GM13977 (cell line): Measurements from ENCODE around the gene ROBO1.
"Not testable (repeated sequence)": the region's sequence is repeated elsewhere in the genome, so short reads cannot be mapped to it uniquely, and the experiment has no call there.

Experiments used
- DNase-seq: peaks from one replicate; pipeline ENCODE4 v3.0.0; 2012; ENCODE audit warnings: low spot score
- in situ Hi-C: fragments of 300-500 bp; cut with MboI; formaldehyde crosslinking; loops from one replicate; pipeline ENCODE4 v1.12.0; 2022; ENCODE audit warnings: low sequenced_read_pairs, low pct_unique_long_range_greater_than_20kb, mixed read lengths, inconsistent platforms; ENCODE audit not compliant: unreplicated experiment
- TF ChIP-seq, protein P1 (sequence below): IDR thresholded peaks from 2 replicates; pipeline ENCODE4 v1.5.1; 2012; ENCODE audit warnings: mild to moderate bottlenecking, control low read depth; ENCODE audit not compliant: insufficient read depth; ENCODE audit errors: extremely low read depth, missing control alignments

ROBO1 gene

GRCh38 chr3:78754066-78754743 lies 1013.6 kb downstream of the ROBO1 start:
- TF ChIP-seq, protein P1, sequence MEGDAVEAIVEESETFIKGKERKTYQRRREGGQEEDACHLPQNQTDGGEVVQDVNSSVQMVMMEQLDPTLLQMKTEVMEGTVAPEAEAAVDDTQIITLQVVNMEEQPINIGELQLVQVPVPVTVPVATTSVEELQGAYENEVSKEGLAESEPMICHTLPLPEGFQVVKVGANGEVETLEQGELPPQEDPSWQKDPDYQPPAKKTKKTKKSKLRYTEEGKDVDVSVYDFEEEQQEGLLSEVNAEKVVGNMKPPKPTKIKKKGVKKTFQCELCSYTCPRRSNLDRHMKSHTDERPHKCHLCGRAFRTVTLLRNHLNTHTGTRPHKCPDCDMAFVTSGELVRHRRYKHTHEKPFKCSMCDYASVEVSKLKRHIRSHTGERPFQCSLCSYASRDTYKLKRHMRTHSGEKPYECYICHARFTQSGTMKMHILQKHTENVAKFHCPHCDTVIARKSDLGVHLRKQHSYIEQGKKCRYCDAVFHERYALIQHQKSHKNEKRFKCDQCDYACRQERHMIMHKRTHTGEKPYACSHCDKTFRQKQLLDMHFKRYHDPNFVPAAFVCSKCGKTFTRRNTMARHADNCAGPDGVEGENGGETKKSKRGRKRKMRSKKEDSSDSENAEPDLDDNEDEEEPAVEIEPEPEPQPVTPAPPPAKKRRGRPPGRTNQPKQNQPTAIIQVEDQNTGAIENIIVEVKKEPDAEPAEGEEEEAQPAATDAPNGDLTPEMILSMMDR = no peak
- in situ Hi-C loops = no loop called here
- DNase-seq = no peak

DNA sequence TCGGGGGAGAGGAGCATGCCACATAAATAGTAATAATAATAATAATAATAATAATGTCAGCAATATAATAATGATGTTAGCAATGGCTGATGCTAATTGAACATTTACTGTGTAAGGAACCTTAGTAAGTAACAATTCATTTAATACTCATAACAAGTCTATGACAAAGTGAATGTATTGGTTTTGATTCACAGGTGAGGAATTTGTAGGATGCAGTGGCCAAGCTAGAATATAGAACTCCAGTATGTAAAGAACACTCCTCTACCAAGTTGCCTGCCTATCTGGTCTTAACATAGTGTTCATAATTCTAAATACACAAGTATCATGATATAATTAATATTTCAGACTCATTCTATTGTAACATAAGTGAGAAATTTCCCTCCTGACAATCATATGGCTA lies 1016.5 kb downstream of the ROBO1 start:
- TF ChIP-seq, protein P1 = no peak
- in situ Hi-C loops = no loop called here
- DNase-seq = no peak

DNA sequence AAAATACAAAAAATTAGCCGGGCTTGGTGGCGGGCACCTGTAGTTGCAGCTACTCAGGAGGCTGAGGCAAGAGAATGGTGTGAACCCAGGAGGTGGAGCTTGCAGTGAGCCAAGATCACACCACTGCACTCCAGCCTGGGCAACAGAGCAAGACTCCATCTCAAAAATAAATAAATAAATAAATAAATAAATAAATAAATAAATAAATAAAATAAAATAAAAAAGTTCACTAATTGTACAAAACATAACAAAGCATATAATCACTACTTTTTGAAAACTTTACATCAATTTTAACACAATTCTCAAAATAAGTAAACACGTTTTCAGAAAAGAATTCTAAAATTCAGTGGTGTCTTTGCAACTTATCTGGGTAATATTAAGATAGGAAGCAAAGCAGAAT lies 1017.5 kb downstream of the ROBO1 start:
- DNase-seq, in situ Hi-C loops: not testable (repeated sequence)

GRCh38 chr3:78749056-78749455 lies 1018.7 kb downstream of the ROBO1 start:
- no peak for DNase-seq
- TF ChIP-seq, protein P1 = no peak
- in situ Hi-C loops = no loop called here

DNA sequence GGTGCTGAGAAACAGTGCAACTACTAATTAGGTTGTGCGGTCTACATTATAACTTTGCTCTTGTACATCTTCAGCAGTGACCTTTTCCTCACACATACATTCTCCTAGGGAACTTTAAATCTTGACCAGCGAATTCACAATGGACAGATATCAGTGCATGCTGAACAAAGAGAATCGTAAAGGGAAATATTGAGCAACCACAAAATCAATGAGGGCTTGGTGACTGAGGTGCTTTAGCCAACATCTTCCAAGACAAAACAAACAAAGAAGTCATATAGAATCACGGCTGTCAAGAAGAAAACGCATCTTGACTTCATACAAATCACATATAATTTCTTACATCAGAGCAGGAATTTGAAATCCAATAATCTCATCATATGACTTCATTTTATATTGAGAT lies 1022.0 kb downstream of the ROBO1 start:
- DNase-seq = no peak
- in situ Hi-C loops = no loop called here
- TF ChIP-seq, protein P1 = no peak

DNA sequence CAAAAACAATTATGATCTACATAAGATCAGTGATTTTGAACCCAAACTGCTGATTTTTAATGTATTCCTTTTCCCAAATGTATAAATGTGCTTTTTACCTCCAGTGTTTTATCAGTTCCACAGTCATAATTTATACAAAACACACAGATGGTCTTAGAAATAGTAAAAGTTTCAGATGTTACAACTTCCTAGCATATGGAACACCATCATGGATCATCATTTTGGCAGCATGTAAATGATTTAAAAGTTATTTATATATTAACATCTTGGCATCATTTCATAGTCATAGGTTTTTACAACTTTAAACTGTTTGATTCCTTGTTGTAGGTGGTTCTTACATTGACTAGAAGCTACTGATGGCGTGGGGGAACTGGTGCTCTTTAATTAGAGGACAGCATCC lies 1025.3 kb downstream of the ROBO1 start:
- DNase-seq = no peak
- TF ChIP-seq, protein P1 = no peak
- in situ Hi-C loops = no loop called here

GRCh38 chr3:78742041-78742440 lies 1025.8 kb downstream of the ROBO1 start:
- DNase-seq = no peak
- in situ Hi-C loops = no loop called here
- TF ChIP-seq, protein P1 = no peak
